Retinal pigment epithelial cell (primary cell): ENCODE measurements around the gene RAD9A.

Source experiments
- DNase-seq: peaks from one replicate; pipeline ENCODE4 v3.0.0-alpha.2; 2010; ENCODE audit warnings: low read depth
- H3K4me3 ChIP-seq: 2 replicates; pipeline ENCODE4 v1.5.1; 2011; ENCODE audit warnings: mild to moderate bottlenecking, low read length, control low read depth, moderate library complexity
- CTCF ChIP-seq: conservative IDR thresholded peaks from 2 replicates; pipeline ENCODE4 v1.5.1; 2011; ENCODE audit warnings: low read depth, low read length, control low read depth, inconsistent platforms

RAD9A gene

GRCh38 chr11:67413266-67413849, 21.6 kb downstream of the RAD9A start:
- TF ChIP-seq CTCF = no peak
- no peak for DNase-seq
- H3K4me3 ChIP-seq = no peak overlapping the region

GRCh38 chr11:67415501-67416304, 23.9 kb downstream of the RAD9A start, which contains the start of gene CARNS1:
CARNS1 (plus strand) TSS chr11:67415678; CDS start chr11:67416200, 522 bp downstream.
- H3K4me3 ChIP-seq = peak within 1 kb of the TSS; percentile 63
- DNase-seq = no peak
- no peak for TF ChIP-seq CTCF

GRCh38 chr11:67416416-67417335, 24.9 kb downstream of the RAD9A start:
- peak overlapping the region; percentile 45 for H3K4me3 ChIP-seq

GRCh38 chr11:67417425-67417824, 25.6 kb downstream of the RAD9A start:
- DNase-seq = no peak
- TF ChIP-seq CTCF = no peak
- H3K4me3 ChIP-seq = no peak overlapping the region

More at GRCh38 chr11:67416416-67417335, 24.9 kb downstream of the RAD9A start:
- TF ChIP-seq CTCF = no peak
- DNase-seq = no peak

GRCh38 chr11:67418476-67419281, 26.9 kb downstream of the RAD9A start:
- no peak overlapping the region for H3K4me3 ChIP-seq
- TF ChIP-seq CTCF = no peak
- DNase-seq = no peak

- no peak overlapping the region for H3K4me3 ChIP-seq
- no peak for DNase-seq
- no peak for TF ChIP-seq CTCF
Observed at GRCh38 chr11:67419325-67420049, 27.7 kb downstream of the RAD9A start.
